HG03196 (cell line): ENCODE data around the gene SIX3.

Experiments
- ATAC-seq: cut with Tn5 transposase; IDR thresholded peaks from one replicate; pipeline ENCODE4 v1.9.1; 2021; ENCODE audit not compliant: unreplicated experiment

The SIX3 gene

DNA sequence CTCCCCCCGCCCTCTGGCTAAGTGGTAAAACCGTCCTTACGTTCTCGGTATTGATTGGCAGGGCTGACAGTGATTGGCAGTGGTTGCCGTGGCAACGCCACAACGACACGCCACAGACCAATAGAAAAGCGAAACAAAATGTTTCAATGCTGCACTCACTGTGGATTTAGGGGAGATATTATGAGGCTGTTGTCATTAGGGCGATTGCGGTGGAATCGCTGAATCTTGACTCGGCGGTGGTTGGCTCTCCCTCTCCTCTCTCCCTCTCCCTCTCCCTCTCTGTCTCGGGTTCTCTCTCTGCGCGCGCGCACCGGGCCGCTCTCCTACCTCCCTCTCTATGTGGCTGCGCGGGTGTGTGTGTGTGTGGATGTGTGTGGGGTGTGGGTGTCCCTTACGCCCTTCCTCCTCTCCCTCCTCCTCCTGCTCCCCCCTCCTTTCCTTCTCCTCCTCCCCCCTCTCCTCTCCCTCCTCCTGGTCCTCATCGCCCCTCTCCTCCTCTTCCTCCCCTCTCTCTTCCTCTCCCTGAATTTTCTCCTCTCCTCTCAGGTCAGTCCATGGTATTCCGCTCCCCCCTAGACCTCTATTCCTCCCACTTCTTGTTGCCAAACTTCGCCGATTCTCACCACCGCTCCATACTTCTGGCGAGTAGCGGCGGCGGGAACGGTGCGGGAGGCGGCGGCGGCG is at the start of gene SIX3:
Gene SIX3, plus strand, starts transcription at position 152 of the 684 bp plus-strand sequence. Its CDS starts 403 bp downstream, at position 555.
- peak; percentile 39 for ATAC-seq

GRCh38 chr2:44894058-44894457 is 47.4 kb upstream of the SIX3 start:
- ATAC-seq = no peak

DNA sequence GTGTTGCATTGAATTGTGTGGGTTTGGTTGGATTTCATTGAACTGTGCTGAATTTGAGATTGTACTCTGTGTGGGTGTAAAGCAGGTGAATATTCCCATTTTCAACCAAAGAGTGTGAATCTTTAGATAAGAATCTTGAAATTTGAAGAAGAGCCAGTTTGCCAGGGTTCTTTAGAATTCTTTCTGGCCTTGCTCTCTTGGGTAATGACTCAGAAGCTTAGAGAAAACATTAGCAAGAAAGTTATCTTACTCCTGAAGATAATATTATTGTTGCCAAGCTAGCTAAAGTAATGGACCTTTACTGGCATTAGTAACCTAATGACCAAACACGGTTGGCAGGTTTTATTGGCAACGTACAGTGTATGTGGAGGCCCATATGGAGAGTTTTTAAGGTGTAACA is 46.4 kb upstream of the SIX3 start:
- ATAC-seq = no peak

- no peak for ATAC-seq
Observed at GRCh38 chr2:44897406-44897805, 44.1 kb upstream of the SIX3 start.

DNA sequence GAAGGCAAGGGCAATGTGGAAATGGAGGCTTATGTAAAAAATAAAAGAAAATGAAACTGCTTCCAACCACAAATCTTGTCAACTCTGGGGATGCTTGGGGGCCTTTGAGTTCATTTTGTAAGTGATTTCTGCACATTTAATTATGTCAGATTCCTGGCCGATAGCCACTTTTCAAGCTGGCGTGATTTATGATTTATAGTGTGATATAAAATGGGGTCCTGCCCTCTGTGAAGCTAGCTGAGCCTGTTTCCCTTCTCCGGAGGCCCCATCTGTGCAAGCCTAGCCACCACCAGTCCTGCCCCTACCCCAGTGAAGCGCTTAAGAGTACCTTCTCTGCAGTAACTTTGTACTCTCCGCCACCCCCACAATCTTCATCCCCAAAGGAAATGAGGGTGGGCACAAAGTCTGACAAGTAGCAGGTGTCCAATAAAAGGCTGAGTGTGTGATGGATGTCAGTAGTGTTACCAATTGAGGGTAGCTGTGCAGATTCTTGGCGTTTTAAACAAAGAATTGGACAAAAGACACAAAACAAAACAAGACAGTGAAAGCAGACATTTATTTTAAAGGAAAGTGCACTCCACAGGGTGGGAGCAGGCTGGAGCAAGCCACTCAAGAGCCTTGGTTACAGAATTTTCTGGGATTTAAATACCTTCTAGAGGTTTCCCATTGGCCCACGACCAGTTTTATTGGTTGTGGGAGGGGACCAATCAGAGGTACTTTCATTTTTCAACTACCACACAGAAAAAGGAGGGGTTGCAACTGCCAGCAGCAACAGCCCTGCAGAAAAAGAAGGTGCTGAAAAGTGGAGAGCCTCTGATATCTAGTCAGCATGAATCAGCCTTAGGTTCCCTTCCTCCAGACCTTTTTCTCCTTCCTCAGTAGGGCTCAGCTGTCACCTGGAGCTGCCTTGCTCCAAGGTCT is 39.0 kb upstream of the SIX3 start:
- no peak for ATAC-seq

- no peak for ATAC-seq
Observed at GRCh38 chr2:44904578-44904977, 36.9 kb upstream of the SIX3 start.

DNA sequence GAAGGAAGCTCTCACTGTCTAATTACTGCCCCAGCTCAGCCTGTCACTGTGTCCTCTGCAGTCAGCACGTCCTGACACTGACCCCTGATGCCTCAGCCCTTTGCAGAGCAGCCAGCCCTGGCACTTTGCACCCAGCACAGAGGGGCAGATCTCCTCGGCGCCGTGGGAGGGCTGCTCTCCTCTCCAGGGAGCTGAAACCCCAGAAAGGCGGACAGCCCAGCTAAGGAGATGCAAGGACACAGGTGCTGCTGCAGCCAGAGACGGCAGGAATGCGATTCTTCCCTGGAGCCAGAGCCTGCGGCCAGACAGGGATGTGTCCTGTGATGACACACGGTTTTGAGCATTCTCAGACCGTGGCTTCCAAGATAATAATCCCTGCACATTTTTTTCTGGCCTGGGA is 34.5 kb upstream of the SIX3 start:
- ATAC-seq = no peak

DNA sequence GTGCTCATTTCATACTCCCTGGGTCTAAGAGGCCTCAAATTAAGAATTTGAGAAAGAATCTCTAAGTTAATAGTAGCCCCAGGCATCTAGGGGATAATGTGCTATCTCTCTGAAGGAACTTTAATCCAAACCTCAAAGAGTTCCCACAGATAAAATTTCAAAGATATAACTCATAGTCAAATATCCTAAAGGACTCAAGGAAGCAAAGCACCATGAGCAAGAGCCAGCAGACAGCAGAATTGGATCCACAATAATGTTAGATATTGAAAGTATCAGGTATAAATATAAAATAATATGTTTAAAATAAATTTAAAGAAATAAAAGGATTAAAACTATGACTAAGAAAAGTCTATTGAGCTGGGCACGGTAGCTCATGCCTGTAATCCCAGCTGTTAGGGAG is 31.7 kb upstream of the SIX3 start:
- ATAC-seq = no peak

- no peak for ATAC-seq
Observed at GRCh38 chr2:44912660-44913059, 28.8 kb upstream of the SIX3 start.

DNA sequence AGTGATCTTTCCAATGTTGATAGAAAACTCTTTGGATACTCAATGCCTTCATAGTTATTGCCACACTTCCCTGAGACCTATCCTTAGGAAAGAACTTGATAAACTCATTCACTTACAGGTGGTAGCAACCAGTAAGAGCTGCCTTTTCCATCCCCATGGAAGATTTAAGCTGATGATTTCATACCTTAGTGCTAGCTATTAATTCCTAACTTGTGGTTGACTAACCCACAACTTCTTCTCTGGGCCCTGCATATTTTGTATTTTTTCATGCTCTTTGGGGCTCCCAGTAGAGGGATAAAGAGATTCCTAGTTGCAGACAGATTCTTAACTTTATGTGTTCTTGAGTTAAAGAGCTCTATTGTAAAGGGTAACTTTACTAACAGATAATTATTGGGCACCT is 25.2 kb upstream of the SIX3 start:
- ATAC-seq = no peak

- peak; percentile 67 for ATAC-seq
Observed at GRCh38 chr2:44918095-44918775, 23.3 kb upstream of the SIX3 start.

GRCh38 chr2:44920751-44921150 is 20.8 kb upstream of the SIX3 start:
- ATAC-seq = no peak

GRCh38 chr2:44922776-44923175 is 18.7 kb upstream of the SIX3 start:
- ATAC-seq = no peak

DNA sequence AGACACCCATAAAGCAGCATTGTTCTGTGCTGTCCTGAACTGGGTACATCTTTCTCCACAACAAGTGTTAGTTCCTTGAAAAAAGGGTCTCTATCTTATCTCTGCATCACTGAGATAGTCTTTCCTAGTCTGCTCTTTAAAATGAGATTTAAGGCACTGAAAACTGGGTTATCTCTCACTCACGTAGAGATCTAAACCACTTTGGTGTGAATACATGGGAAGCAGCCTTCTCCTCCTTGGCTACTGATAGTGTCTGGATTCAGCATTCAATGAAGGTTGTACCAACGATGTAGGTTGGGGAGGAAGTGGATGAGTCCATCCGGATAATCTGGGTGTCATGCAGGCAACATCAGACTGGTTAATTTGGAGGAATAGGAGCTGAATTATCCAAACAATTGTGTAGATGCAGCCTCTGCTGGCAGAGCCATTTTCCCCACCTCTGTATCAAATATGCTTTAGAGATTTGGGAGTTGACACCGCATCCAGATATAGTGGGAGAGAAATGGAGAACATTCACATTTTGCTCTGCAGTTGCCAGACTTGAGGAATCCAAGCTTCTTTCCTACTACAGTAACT is 15.9 kb upstream of the SIX3 start:
- no peak for ATAC-seq

DNA sequence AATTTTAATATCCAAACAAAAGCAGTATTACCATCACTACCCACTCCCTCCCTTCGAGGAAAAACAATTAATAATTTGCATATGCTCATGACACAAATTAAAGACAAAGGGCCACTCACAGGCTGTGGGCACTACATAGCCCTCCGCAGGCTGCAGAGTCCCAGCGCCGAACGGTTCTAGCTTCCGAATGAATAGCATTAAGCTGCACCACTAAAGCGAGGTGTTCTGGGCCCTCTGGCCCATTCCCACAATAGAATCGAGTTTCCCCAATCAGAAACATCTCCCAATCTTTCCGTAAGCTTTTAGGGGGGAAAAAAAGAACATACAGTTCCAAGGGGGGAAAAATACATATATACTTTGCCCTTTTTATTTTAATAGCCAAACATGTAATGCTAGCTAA is 14.5 kb upstream of the SIX3 start:
- no peak for ATAC-seq

DNA sequence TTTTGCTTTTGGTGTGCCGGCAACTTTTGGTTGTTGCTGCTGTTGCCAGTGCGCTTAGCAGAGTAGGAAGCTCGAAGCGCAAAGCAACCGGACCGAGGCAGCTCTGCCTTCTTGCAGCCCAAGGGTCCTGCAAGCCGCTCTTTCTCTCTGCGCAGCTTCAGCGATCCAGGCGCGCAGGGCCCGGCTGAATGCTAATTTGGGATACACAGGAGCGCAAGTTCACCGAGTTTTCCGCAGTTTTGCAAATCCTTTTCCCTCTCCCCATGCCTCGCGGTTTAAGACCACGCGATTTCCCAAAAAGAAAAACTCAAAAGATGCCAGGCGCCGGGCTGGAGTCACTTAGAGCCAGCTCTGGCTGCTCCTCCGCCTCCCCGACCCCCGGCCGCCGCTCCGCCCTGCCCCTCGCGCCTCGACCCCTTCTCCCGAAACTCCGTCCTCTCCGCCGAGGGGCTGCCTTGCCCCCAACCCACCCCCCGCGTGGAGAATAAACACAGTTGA is 13.5 kb upstream of the SIX3 start:
- ATAC-seq = no peak

- ATAC-seq = no peak
Observed at GRCh38 chr2:44928483-44929158, 12.9 kb upstream of the SIX3 start.

DNA sequence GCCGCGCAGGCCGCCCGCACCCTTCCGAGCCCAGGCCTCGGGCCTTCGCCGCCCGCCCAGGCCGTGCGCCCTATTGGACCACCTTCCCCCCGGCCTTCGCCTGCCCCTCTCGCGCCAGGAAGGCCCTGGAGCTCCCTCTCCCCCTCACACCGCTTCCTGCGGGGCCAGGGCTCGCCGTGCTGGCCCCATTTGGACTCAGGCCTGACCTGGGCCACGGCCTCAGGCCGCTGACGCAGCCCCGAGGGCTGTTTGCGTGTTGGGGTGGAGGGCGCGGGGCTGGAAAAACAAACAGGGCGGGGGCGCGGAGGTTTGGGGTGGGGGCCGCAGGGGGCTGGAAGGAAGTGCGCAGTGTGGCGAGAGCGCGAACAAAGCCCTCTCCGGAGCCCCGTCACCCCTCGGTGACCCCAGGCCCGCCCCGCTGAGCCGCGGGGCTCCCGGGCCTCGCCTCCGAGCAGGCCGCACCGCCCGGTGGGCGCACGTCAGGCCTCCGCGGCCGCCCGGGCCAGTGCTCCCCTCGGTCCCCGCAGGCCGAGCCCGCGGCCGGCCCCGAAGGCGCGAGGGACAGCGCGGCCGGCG is 12.3 kb upstream of the SIX3 start:
- ATAC-seq = no peak

- no peak for ATAC-seq
Observed at GRCh38 chr2:44929735-44930273, 11.7 kb upstream of the SIX3 start.
